Hepatocyte (in vitro differentiated cells): ENCODE measurements around the gene KYAT1. TPM values are rescaled to one million over a fixed set of nuclear protein-coding genes. Genes with fewer than 3 reads are reported as not detected.
"Not testable (repeated sequence)": the region's sequence is repeated elsewhere in the genome, so short reads cannot be mapped to it uniquely, and the experiment has no call there.

ENCODE experiments used
- DNase-seq: peaks from one replicate; pipeline ENCODE4 v3.0.0-alpha.2; 2016; ENCODE audit warnings: low spot score
- H2AFZ ChIP-seq: fragments of 200-600 bp; sonication (generic); 2 replicates; pipeline ENCODE4 v1.6.0; 2016; ENCODE audit warnings: antibody characterized with exemption, mild to moderate bottlenecking
- H3K27ac ChIP-seq: fragments of 200-600 bp; sonication (generic); 2 replicates; pipeline ENCODE4 v1.5.1; 2016; ENCODE audit warnings: mild to moderate bottlenecking
- H3K27me3 ChIP-seq: fragments of 200-600 bp; sonication (generic); 2 replicates; pipeline ENCODE4 v1.6.1; 2016
- H3K36me3 ChIP-seq: fragments of 200-600 bp; sonication (generic); replicated peaks from 2 replicates; pipeline ENCODE4 v1.5.1; 2016; ENCODE audit warnings: low read depth; ENCODE audit not compliant: insufficient read depth
- H3K4me1 ChIP-seq: fragments of 200-600 bp; sonication (generic); 2 replicates; pipeline ENCODE4 v1.5.1; 2016; ENCODE audit warnings: mild to moderate bottlenecking, moderate library complexity; ENCODE audit not compliant: insufficient read depth
- H3K4me2 ChIP-seq: fragments of 200-600 bp; sonication (generic); 2 replicates; pipeline ENCODE4 v1.6.0; 2016
- H3K4me3 ChIP-seq: fragments of 200-600 bp; sonication (generic); 2 replicates; pipeline ENCODE4 v1.5.1; 2016; ENCODE audit warnings: mild to moderate bottlenecking
- H3K79me2 ChIP-seq: fragments of 200-600 bp; sonication (generic); 2 replicates; pipeline ENCODE4 v1.6.0; 2017; ENCODE audit warnings: mild to moderate bottlenecking
- H3K9me2 ChIP-seq: fragments of 200-600 bp; sonication (generic); replicated peaks from 2 replicates; pipeline ENCODE4 v1.6.0; 2017; ENCODE audit warnings: mild to moderate bottlenecking; ENCODE audit not compliant: insufficient read depth
- H3K9me3 ChIP-seq: fragments of 200-600 bp; sonication (generic); 2 replicates; pipeline ENCODE4 v1.5.1; 2016; ENCODE audit warnings: low read depth, mild to moderate bottlenecking
- H4K20me1 ChIP-seq: fragments of 200-600 bp; sonication (generic); 2 replicates; pipeline ENCODE4 v1.6.0; 2016; ENCODE audit warnings: mild to moderate bottlenecking; ENCODE audit not compliant: insufficient read depth, poor library complexity, severe bottlenecking
- CTCF ChIP-seq: fragments of 200-600 bp; sonication (generic); IDR thresholded peaks from 2 replicates; pipeline ENCODE4 v1.5.1; 2016; ENCODE audit warnings: antibody characterized with exemption, mild to moderate bottlenecking; ENCODE audit not compliant: poor library complexity
- EZH2 ChIP-seq: fragments of 200-600 bp; sonication (generic); IDR thresholded peaks from 2 replicates; pipeline ENCODE4 v1.6.1; 2016; ENCODE audit warnings: antibody characterized with exemption, mild to moderate bottlenecking, borderline replicate concordance
- EZH2phosphoT487 ChIP-seq: fragments of 200-600 bp; sonication (generic); IDR thresholded peaks from one replicate; pipeline ENCODE4 v1.6.1; 2018; ENCODE audit warnings: antibody characterized with exemption, mild to moderate bottlenecking, low read depth, moderate library complexity; ENCODE audit not compliant: unreplicated experiment, severe bottlenecking
- WGBS: methylation state at CpG from one replicate; pipeline ENCODE4 v1.1.6; 2016; ENCODE audit warnings: low lambda C conversion rate; ENCODE audit errors: missing lambda C conversion rate; 5-methylcytosine and 5-hydroxymethylcytosine counted together
- polyA plus RNA-seq: library from polyadenylated mRNA; unstranded; fragments of >200 nt; fragmentation: Nextera tagmentation; extraction: Ambion mirVana; gene quantifications from 2 replicates; pipeline ENCODE4 v1.2.1, GENCODE V29; 2016
- total RNA-seq: library from RNA; depleted of rRNA; stranded (reverse); fragments of >200 nt; gene quantifications from 2 replicates; pipeline ENCODE4 v1.2.3, GENCODE V29; 2014

Gene KYAT1
- total and polyA plus RNA-seq, 2 experiments from 2014 or later, result 5.1 to 8.7 TPM

DNA sequence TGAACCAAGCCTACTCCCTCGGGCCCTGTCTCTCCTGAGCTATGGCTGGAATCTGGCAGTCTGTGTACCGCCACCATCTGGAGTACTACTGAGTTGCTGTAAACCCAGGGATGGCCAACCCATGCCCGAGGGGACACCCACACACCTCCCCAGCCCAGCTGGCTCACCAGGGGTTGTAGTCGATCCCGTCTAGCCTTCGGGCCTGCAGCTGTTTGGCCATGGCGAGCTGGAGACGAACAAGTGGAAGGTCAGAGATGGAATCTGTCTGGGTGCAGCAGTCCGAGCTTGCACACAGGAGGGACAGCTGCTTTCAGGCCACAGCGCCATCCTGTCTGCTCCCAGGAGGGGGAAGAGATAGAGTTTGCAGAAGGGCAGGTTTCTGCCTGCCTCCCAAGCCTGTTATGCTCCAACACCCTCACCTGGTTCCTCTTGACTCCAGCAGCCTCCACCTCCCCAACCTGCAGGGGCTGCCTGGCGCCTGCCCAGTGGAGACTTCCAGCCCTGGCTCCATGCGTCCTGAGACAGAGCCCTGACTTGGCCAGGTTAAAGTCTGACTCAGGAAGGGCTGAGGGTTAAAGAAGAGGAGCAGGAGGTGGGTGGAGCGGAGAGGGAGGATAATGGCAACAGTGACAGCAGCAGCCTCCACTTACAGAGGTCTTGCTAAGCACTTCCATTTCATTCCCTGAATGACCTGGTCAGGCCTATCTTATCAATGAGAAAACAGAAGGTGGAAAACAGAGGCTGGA is 36.4 kb downstream of the KYAT1 start:
- H2AFZ ChIP-seq, result no peak overlapping the region

DNA sequence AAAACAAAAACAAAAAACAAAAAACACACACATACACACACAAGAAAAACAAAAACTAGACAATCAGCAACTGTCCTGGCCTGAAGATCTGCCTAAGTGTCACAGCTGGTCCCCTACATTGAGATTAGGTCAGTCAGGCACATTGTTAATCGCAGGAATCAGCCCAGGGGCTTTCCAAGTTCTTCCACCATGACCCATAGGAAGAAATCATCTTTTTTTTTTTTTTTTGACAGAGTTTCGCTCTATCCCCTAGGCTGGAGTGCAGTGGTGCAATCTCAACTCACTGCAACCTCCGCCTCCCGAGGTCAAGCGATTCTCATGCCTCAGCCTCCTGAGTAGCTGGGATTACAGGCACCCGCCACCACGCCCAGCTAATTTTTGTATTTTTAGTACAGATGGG is 38.6 kb downstream of the KYAT1 start:
- not testable (repeated sequence) for H3K27ac ChIP-seq, DNase-seq
- 93% methylated on average over 7 of the region's 7 CpGs for WGBS

More for the DNA sequence above, 36.4 kb downstream of the KYAT1 start:
- no peaks in the 10 kb centered on the region for H3K9me3 ChIP-seq
- no peaks in the 10 kb centered on the region for H3K4me1 ChIP-seq
- H3K4me2 ChIP-seq, result peak overlapping the region; percentile 3
- peak overlapping the region; percentile 57 for H3K27ac ChIP-seq
- WGBS, result 59% methylated on average over 13 of the region's 13 CpGs
- H3K36me3 ChIP-seq, result no peaks in the 10 kb centered on the region
- H3K4me3 ChIP-seq, result no peak overlapping the region
- H3K27me3 ChIP-seq, result no peaks in the 10 kb centered on the region
- no peaks in the 10 kb centered on the region for H4K20me1 ChIP-seq
- H3K79me2 ChIP-seq, result no peaks in the 10 kb centered on the region
- H3K9me2 ChIP-seq, result no peaks in the 10 kb centered on the region
- no peak for TF ChIP-seq CTCF
- TF ChIP-seq EZH2phosphoT487, result no peak
- no peak for TF ChIP-seq EZH2
- peak; percentile 44 for DNase-seq

DNA sequence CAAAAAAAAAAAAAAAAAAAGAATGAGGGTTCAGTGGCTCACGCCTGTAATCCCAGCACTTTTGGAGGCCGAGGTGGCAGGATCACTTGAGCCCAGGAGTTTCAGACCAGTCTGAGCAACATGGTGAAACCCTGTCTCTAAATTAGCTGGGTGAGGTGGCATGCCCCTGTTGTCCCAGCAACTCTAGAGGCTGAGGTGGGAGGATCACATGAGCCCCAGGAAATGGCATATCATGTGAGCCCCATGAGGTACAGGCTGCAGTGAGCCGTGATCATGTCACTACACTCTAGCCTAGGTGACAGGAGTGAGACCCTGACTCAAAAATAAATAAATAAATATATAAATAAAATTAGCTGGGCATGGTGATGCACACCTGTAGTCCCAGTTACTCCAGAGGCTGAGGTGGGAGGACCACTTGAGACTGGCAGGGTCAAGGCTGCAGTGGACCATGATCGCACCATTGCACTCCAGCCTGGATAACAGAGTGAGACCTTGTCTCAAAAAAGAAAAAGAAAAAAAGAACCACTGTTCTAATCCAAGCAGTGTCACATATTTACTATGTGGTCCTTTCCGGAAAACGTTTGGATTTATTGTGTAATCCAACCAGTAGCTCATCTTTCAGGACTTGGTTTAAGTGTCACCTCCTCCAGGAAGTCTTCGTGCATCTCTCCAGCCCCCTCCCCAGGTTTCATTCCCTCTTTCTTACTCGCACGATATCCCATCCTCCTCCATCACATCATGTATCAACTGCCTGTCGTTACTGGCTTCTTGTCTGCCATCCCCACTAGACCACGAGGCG is 39.9 kb downstream of the KYAT1 start:
- no peak for DNase-seq
- Histone ChIP-seq H4K20me1 (no peaks in the 10 kb centered on the region), H3K27me3 (no peaks in the 10 kb centered on the region), H3K9me2 (no peaks in the 10 kb centered on the region), H3K4me1 (no peaks in the 10 kb centered on the region), H3K4me3 (no peak overlapping the region), H3K27ac (no peak overlapping the region), H3K9me3 (no peaks in the 10 kb centered on the region), H3K4me2 (no peak overlapping the region), H3K36me3 (no peaks in the 10 kb centered on the region), H2AFZ (no peak overlapping the region), H3K79me2 (no peaks in the 10 kb centered on the region)
- 93% methylated on average over 12 of the region's 12 CpGs for WGBS
- TF ChIP-seq EZH2phosphoT487 (no peak), EZH2 (no peak), CTCF (no peak)

More for the DNA sequence above, 38.6 kb downstream of the KYAT1 start:
- H3K9me2 ChIP-seq, H3K27me3 ChIP-seq, H2AFZ ChIP-seq, H3K79me2 ChIP-seq, H3K4me1 ChIP-seq, H4K20me1 ChIP-seq, H3K9me3 ChIP-seq, H3K36me3 ChIP-seq, H3K4me2 ChIP-seq, H3K4me3 ChIP-seq: not testable (repeated sequence)

GRCh38 chr9:128840524-128840923 is 41.2 kb downstream of the KYAT1 start:
- H3K9me3 ChIP-seq, result no peaks in the 10 kb centered on the region
- H3K79me2 ChIP-seq, result no peaks in the 10 kb centered on the region
- no peak overlapping the region for H2AFZ ChIP-seq
- no peak for DNase-seq
- no peaks in the 10 kb centered on the region for H3K27me3 ChIP-seq
- no peak overlapping the region for H3K27ac ChIP-seq
- no peaks in the 10 kb centered on the region for H3K4me1 ChIP-seq
- WGBS, result 100% methylated on average over 1 of the region's 1 CpG
- H3K4me3 ChIP-seq, result no peak overlapping the region
- TF ChIP-seq CTCF (no peak), EZH2phosphoT487 (no peak), EZH2 (no peak)
- no peaks in the 10 kb centered on the region for H3K36me3 ChIP-seq
- H3K9me2 ChIP-seq, result no peaks in the 10 kb centered on the region
- no peak overlapping the region for H3K4me2 ChIP-seq
- H4K20me1 ChIP-seq, result no peaks in the 10 kb centered on the region
